Measurements from ENCODE around the gene FBXL13.
"Not testable (repeated sequence)": the region's sequence is repeated elsewhere in the genome, so short reads cannot be mapped to it uniquely, and the experiment has no call there.

FBXL13 gene

DNA sequence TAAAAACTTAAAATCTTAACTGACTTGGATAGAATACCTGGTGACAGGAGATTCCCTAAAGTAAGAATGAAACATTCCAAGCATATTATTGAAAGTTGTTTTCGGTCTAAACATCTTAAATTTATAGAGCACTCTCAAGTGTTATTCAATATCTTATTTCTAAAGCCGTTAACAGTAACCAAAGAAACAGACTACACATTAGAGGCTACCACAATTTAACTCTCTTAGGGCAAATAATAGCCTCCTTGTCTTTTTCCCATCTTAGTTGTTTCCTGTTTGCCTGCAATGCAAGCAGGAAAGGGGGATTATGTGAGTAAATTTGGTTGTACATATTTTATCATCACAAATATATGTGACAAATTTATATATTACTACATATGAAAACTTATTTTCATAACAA, 42.9 kb upstream of the FBXL13 start:
- Mint-ChIP-seq H3K9me3 (peaks cover 2% of the 10 kb centered on the region), H3K27ac (no peak overlapping the region), H3K36me3 (ENCODE audit: low read depth) (peaks cover 54% of the 10 kb centered on the region), H3K4me3 (no peak overlapping the region), H3K4me1 (no peaks in the 10 kb centered on the region), H3K27me3 (ENCODE audit: low read depth) (no peaks in the 10 kb centered on the region)
- TF ChIP-seq, protein P1, sequence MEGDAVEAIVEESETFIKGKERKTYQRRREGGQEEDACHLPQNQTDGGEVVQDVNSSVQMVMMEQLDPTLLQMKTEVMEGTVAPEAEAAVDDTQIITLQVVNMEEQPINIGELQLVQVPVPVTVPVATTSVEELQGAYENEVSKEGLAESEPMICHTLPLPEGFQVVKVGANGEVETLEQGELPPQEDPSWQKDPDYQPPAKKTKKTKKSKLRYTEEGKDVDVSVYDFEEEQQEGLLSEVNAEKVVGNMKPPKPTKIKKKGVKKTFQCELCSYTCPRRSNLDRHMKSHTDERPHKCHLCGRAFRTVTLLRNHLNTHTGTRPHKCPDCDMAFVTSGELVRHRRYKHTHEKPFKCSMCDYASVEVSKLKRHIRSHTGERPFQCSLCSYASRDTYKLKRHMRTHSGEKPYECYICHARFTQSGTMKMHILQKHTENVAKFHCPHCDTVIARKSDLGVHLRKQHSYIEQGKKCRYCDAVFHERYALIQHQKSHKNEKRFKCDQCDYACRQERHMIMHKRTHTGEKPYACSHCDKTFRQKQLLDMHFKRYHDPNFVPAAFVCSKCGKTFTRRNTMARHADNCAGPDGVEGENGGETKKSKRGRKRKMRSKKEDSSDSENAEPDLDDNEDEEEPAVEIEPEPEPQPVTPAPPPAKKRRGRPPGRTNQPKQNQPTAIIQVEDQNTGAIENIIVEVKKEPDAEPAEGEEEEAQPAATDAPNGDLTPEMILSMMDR (IDR thresholded peaks at IDR 0.05; ENCODE audit: unreplicated experiment in 3 of 3), result no peak

DNA sequence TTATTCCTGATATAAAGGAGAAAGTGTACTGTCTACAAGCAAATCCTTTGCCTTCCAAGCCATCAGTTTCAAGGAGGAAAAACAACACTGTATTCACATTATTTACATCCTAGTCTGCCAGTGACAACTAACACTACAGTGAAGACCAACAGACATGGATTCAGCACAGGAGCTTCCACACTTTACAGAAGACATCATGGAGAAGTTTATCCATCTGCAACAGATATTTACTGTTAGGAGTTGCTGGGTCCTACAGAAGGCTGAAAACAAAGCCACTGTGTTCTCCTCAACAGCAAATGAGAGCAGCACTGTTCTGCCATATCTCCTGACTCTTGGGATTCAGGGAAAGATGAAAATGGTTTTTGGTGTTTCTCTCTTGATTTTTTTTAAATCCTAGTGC, 42.4 kb upstream of the FBXL13 start:
- peaks cover 54% of the 10 kb centered on the region for H3K36me3 Mint-ChIP-seq (ENCODE audit: low read depth)
- TF ChIP-seq, protein P1 (IDR thresholded peaks at IDR 0.05; ENCODE audit: unreplicated experiment in 3 of 3), result no peak
- no peaks in the 10 kb centered on the region for H3K27me3 Mint-ChIP-seq (ENCODE audit: low read depth)
- peaks cover 2% of the 10 kb centered on the region for H3K9me3 Mint-ChIP-seq
- peak overlapping the region in 1 of 3 experiments; percentile 37 for H3K27ac Mint-ChIP-seq
- no peak overlapping the region for H3K4me3 Mint-ChIP-seq
- no peaks in the 10 kb centered on the region for H3K4me1 Mint-ChIP-seq

DNA sequence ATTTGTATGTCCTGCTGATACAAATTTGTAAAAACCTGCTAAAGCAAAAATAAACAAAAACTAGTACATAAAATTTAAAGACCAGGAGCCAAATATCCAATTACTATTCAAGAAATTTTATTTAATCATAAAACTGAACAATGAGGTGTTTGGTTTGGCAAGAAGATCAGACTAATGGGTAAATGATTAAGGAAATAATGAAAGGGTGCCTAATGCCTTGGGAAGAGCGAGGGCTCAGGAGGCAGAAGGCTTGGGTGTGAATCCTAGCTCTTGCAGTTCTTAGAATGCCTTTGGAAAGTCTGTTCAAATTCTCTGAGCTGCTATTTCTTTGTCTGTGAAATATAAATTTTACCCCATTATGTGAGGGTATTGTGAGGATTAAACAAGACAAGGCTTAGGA, 41.9 kb upstream of the FBXL13 start:
- peaks cover 2% of the 10 kb centered on the region for H3K9me3 Mint-ChIP-seq
- H3K4me3 Mint-ChIP-seq, result no peak overlapping the region
- H3K4me1 Mint-ChIP-seq, result no peaks in the 10 kb centered on the region
- TF ChIP-seq, protein P1 (IDR thresholded peaks at IDR 0.05; ENCODE audit: unreplicated experiment in 3 of 3), result no peak
- H3K27me3 Mint-ChIP-seq (ENCODE audit: low read depth), result no peaks in the 10 kb centered on the region
- H3K36me3 Mint-ChIP-seq (ENCODE audit: low read depth), result peaks cover 54% of the 10 kb centered on the region
- H3K27ac Mint-ChIP-seq, result peak overlapping the region in 1 of 3 experiments; percentile 37

DNA sequence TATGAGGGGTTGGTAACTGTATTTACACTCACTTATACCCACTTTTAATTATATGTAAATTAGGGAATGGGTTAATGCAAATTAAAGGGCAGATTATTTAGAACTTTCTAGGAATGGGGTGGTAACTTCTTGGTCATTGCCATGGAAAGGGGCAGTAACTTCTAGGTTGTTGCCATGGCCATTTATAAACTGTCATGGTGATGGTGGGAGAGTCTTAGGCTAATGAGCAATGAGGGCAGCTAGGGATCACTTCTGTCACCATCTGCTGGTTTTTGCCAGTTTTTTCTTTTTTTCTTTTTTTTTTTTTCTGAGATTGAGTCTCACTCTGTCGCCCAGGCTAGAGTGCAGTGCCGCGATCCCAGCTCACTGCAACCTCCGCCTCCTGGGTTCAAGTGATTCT, 41.2 kb upstream of the FBXL13 start:
- Mint-ChIP-seq H3K9me3 (peaks cover 7% of the 10 kb centered on the region), H3K4me1 (no peaks in the 10 kb centered on the region), H3K27ac (peak overlapping the region in 1 of 3 experiments; percentile 49), H3K36me3 (ENCODE audit: low read depth) (peaks cover 54% of the 10 kb centered on the region), H3K27me3 (ENCODE audit: low read depth) (no peaks in the 10 kb centered on the region), H3K4me3 (no peak overlapping the region)
- TF ChIP-seq, protein P1 (IDR thresholded peaks at IDR 0.05; ENCODE audit: unreplicated experiment in 3 of 3), result no peak

DNA sequence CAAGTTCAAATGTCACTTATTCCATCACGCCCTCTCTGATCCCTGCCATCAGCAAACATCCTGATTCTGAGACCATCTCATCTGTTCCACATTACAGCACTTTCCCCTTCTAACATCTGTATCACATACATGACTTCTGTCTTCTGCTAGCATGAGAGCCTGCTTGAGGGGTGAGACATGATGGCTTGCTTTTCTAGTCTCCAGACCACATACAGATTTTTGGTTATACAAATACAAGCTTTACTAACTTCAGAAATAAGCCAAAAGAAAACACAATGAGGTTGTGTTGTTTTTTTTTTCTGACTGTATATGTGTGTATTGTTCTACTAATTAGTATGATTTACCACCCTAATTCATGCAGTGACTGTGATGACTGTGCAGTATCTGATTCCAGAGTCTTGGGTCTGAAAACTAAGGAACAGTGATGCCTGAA, 40.0 kb upstream of the FBXL13 start:
- Mint-ChIP-seq H3K27ac (no peak overlapping the region), H3K36me3 (ENCODE audit: low read depth) (peaks cover 57% of the 10 kb centered on the region), H3K4me3 (no peak overlapping the region), H3K27me3 (ENCODE audit: low read depth) (no peaks in the 10 kb centered on the region), H3K4me1 (no peaks in the 10 kb centered on the region), H3K9me3 (peaks cover 14% of the 10 kb centered on the region)
- TF ChIP-seq, protein P1 (IDR thresholded peaks at IDR 0.05; ENCODE audit: unreplicated experiment in 3 of 3), result no peak

DNA sequence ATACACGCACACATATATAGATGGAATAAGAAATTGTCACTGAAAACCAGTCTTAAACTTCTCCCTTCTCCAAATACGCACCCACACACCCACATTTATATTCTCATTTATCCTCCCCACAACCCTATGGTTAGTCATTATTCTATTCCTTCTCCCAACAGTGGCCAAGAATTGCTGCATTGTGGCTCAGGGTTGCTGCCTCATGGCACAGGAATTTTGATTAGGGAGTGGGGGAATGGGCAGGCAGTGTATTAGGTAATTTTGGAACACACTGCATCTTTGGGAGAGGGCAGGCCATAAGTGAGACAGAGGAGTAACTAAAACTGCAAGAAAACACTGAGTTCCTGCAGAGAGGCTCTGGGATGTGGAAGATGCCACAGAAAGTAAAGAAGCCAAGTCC, 38.6 kb upstream of the FBXL13 start:
- Mint-ChIP-seq H3K36me3 (ENCODE audit: low read depth) (peaks cover 65% of the 10 kb centered on the region), H3K9me3 (peaks cover 21% of the 10 kb centered on the region), H3K27ac (no peak overlapping the region), H3K4me3 (no peak overlapping the region), H3K4me1 (no peaks in the 10 kb centered on the region), H3K27me3 (ENCODE audit: low read depth) (no peaks in the 10 kb centered on the region)
- TF ChIP-seq, protein P1 (IDR thresholded peaks at IDR 0.05; ENCODE audit: unreplicated experiment in 3 of 3), result no peak

DNA sequence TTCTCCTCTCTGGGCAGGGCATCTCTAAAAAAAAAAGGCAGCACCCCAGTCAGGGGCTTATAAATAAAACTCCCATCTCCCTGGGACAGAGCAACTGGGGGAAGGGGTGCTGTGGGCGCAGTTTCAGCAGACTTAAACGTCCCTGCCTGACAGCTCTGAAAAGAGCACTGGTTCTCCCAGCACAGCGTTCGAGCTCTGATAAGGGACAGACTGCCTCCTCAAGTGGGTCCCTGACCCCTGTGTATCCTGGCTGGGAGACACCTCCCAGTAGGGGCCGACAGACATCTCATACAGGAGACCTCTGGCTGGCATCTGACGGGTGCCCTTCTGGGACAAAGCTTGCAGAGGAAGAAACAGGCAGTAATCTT, 32.1 kb upstream of the FBXL13 start:
- peak overlapping the region; percentile 65 to 96 (median 80) for H3K27ac Mint-ChIP-seq
- H3K4me3 Mint-ChIP-seq, result peak overlapping the region in 2 of 3 experiments; percentile 16 to 29
- H3K36me3 Mint-ChIP-seq (ENCODE audit: low read depth), result peaks cover 61% of the 10 kb centered on the region
- not testable (repeated sequence) for H3K27me3 Mint-ChIP-seq (ENCODE audit: low read depth)
- H3K9me3 Mint-ChIP-seq, result peaks cover 19% of the 10 kb centered on the region
- peaks cover 22% of the 10 kb centered on the region for H3K4me1 Mint-ChIP-seq
